ENCODE data around the gene NPFFR1.
"Not testable (repeated sequence)": the region's sequence is repeated elsewhere in the genome, so short reads cannot be mapped to it uniquely, and the experiment has no call there.

The NPFFR1 gene

GRCh38 chr10:70228491-70228890 is 55.3 kb downstream of the NPFFR1 start:
- TF ChIP-seq, protein P1, sequence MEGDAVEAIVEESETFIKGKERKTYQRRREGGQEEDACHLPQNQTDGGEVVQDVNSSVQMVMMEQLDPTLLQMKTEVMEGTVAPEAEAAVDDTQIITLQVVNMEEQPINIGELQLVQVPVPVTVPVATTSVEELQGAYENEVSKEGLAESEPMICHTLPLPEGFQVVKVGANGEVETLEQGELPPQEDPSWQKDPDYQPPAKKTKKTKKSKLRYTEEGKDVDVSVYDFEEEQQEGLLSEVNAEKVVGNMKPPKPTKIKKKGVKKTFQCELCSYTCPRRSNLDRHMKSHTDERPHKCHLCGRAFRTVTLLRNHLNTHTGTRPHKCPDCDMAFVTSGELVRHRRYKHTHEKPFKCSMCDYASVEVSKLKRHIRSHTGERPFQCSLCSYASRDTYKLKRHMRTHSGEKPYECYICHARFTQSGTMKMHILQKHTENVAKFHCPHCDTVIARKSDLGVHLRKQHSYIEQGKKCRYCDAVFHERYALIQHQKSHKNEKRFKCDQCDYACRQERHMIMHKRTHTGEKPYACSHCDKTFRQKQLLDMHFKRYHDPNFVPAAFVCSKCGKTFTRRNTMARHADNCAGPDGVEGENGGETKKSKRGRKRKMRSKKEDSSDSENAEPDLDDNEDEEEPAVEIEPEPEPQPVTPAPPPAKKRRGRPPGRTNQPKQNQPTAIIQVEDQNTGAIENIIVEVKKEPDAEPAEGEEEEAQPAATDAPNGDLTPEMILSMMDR (IDR thresholded peaks at IDR 0.05; ENCODE audit: low read depth, low read length), result no peak
- no peak overlapping the region for H3K4me3 ChIP-seq (replicated peaks in 1 of 2; ENCODE audit: low read depth in 2 of 2, low read length in 2 of 2)
- no peak for DNase-seq (ENCODE audit: low read depth in 2 of 2)

DNA sequence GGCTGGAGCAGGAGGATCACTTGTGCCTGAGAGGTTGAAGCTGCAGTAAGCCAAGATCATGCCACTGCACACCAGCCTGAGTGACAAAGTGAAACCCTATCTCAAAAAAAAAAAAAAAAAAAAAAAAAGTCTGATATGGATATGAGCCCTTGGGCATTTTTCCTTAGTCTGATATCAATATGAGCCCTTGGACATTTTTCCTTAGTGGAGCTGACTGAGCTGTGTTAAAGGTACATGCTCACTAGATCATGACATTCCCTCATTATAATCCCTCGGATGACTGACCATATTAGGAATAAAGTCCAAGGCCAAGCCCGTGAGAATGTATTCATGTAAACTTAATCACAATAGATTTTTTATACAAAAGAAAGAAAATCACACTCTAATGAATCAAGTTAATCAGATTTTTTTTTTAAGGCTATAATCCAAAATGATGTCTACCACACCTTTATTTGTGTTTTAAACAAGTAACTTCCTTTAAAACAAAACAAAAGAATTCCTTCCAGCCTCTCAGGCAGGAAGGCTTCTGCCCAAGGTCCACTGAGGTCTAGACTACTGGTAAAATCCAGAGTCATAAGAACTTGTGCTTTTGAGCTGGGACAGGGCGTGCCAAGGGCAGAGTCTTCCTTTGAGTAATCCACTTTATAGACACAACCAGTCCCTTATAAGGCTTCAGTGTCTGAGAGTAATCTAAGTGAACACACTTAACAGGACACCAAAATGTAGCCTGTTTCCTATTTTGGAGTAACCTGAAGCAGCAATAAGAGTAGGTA is 56.1 kb downstream of the NPFFR1 start:
- TF ChIP-seq, protein P1 (IDR thresholded peaks at IDR 0.05; ENCODE audit: low read depth, low read length), result no peak
- H3K4me3 ChIP-seq (replicated peaks in 1 of 2; ENCODE audit: low read depth in 2 of 2, low read length in 2 of 2), result no peak overlapping the region
- DNase-seq (ENCODE audit: low read depth in 2 of 2), result peak in 1 of 2 donors; percentile 34

DNA sequence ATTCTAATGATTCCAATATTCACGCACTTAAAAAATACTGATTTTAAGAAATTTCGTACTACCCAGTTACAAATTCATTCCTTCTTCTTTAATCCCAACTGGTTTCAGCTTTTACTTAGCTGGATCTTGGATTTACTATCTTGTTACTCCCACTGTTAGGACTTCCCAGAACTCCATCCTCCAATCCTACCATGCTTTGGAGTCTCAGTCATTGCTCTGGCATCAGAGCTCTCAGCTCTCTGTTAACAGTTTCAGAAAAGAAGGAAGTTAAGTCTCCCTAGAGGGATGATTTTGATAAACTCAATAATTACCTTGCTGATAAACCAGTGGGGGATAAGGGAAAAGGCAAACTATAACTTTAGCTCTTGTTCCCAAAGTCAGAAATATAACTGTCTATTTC is 60.1 kb downstream of the NPFFR1 start:
- TF ChIP-seq, protein P1 (IDR thresholded peaks at IDR 0.05; ENCODE audit: low read depth, low read length), result no peak
- no peak overlapping the region for H3K4me3 ChIP-seq (replicated peaks in 1 of 2; ENCODE audit: low read depth in 2 of 2, low read length in 2 of 2)
- DNase-seq (ENCODE audit: low read depth in 2 of 2), result peak in 1 of 2 donors; percentile 32

DNA sequence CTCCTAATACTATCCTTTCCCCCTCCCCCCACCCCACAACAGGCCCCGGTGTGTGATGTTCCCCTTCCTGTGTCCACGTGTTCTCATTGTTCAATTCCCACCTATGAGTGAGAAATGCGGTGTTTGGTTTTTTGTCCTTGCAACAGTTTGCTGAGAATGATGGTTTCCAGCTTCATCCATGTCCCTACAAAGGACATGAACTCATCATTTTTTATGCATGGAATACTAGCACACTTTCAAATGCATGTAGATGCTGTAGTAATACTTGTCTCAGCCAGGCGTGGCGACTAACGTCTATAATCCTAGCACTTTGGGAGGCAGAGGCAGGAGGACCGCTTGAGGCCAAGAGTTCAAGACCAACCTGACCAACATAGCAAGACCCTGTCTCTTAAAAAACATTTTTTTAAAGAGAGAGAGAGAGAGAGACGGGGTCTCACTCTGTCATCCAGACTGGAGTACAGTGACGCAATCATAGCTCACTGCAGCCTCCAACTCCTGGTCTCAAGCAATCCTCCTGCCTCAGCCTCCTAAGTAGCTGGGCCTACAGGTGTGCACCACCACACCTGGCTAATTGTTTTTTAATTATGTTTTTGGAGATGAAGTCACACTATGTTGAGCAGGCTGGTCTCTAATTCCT is 60.9 kb downstream of the NPFFR1 start:
- DNase-seq (ENCODE audit: low read depth in 2 of 2); H3K4me3 ChIP-seq (replicated peaks in 1 of 2; ENCODE audit: low read depth in 2 of 2, low read length in 2 of 2): not testable (repeated sequence)

GRCh38 chr10:70222340-70222794 is 61.4 kb downstream of the NPFFR1 start:
- no peak overlapping the region for H3K4me3 ChIP-seq (replicated peaks in 1 of 2; ENCODE audit: low read depth in 2 of 2, low read length in 2 of 2)
- DNase-seq (ENCODE audit: low read depth in 2 of 2), result no peak
- TF ChIP-seq, protein P1 (IDR thresholded peaks at IDR 0.05; ENCODE audit: low read depth, low read length), result no peak

GRCh38 chr10:70221030-70221429 is 62.8 kb downstream of the NPFFR1 start:
- TF ChIP-seq, protein P1 (IDR thresholded peaks at IDR 0.05; ENCODE audit: low read depth, low read length), result no peak
- H3K4me3 ChIP-seq (replicated peaks in 1 of 2; ENCODE audit: low read depth in 2 of 2, low read length in 2 of 2), result no peak overlapping the region
- DNase-seq (ENCODE audit: low read depth in 2 of 2), result no peak

DNA sequence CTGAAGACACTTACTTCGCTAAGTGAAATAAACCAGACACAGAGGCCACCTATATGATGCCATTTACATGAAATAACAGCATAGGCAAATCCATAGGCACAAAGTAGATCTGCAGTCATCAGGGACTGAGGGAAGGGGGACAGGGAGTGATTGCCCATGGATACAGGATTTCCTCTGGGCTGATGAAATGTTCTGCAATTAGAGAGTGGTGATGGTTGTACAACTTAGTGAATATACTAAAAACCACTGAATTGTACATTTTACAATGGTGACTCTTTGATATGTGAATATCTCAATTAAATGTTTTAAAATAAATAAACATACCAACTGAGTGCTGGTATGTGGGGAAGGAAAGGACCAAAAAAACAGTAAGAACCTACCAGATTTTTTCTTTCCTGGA is 70.9 kb downstream of the NPFFR1 start:
- H3K4me3 ChIP-seq (replicated peaks in 1 of 2; ENCODE audit: low read depth in 2 of 2, low read length in 2 of 2), result no peak overlapping the region
- no peak for DNase-seq (ENCODE audit: low read depth in 2 of 2)
- TF ChIP-seq, protein P1 (IDR thresholded peaks at IDR 0.05; ENCODE audit: low read depth, low read length), result no peak

Data from cardiac fibroblast (primary cell).